ENCODE measurements around the gene DMRT3. TPM values are rescaled to one million over a fixed set of nuclear protein-coding genes. Genes with fewer than 3 reads are reported as not detected.

Gene DMRT3
- total and polyA plus RNA-seq, 2 experiments from 2014 or later: 0.28 TPM; not detected in 1

GRCh38 chr9:976943-977837 lies 735 bp downstream of the DMRT3 start:
- DNase-seq (ENCODE audit: low spot score): no peak
- Histone ChIP-seq H3K36me3 (replicated peaks; ENCODE audit: insufficient read depth, low read depth) (no peaks in the 10 kb centered on the region), H3K4me1 (ENCODE audit: insufficient read depth) (peaks cover 17% of the 10 kb centered on the region), H3K9me3 (ENCODE audit: low read depth) (no peaks in the 10 kb centered on the region), H2AFZ (peak overlapping the region; percentile 56), H3K4me2 (peak overlapping the region; percentile 78), H4K20me1 (ENCODE audit: insufficient read depth, poor library complexity, severe bottlenecking) (no peaks in the 10 kb centered on the region), H3K79me2 (no peaks in the 10 kb centered on the region), H3K4me3 (no peak overlapping the region), H3K27ac (no peak overlapping the region), H3K9me2 (replicated peaks; ENCODE audit: insufficient read depth) (no peaks in the 10 kb centered on the region), H3K27me3 (peaks cover 98% of the 10 kb centered on the region)
- TF ChIP-seq EZH2phosphoT487 (IDR thresholded peaks at IDR 0.05; ENCODE audit: low read depth, severe bottlenecking, unreplicated experiment) (peak; percentile 35), CTCF (IDR thresholded peaks at IDR 0.05; ENCODE audit: poor library complexity) (no peak), EZH2 (IDR thresholded peaks at IDR 0.05; ENCODE audit: borderline replicate concordance) (no peak)
- 2% methylated on average over 92 of the region's 92 CpGs for WGBS (ENCODE audit: low lambda C conversion rate, missing lambda C conversion rate)

- peaks cover 98% of the 10 kb centered on the region for H3K27me3 ChIP-seq
- H3K79me2 ChIP-seq: no peaks in the 10 kb centered on the region
- H3K36me3 ChIP-seq (replicated peaks; ENCODE audit: insufficient read depth, low read depth): no peaks in the 10 kb centered on the region
- TF ChIP-seq EZH2 (IDR thresholded peaks at IDR 0.05; ENCODE audit: borderline replicate concordance): no peak
- TF ChIP-seq CTCF (IDR thresholded peaks at IDR 0.05; ENCODE audit: poor library complexity): no peak
- TF ChIP-seq EZH2phosphoT487 (IDR thresholded peaks at IDR 0.05; ENCODE audit: low read depth, severe bottlenecking, unreplicated experiment): no peak
- H3K27ac ChIP-seq: no peak overlapping the region
- H3K4me1 ChIP-seq (ENCODE audit: insufficient read depth): peaks cover 9% of the 10 kb centered on the region
- WGBS (ENCODE audit: low lambda C conversion rate, missing lambda C conversion rate): 38% methylated on average over 19 of the region's 19 CpGs
- H3K9me3 ChIP-seq (ENCODE audit: low read depth): no peaks in the 10 kb centered on the region
- H3K4me3 ChIP-seq: no peak overlapping the region
- H3K9me2 ChIP-seq (replicated peaks; ENCODE audit: insufficient read depth): no peaks in the 10 kb centered on the region
- H4K20me1 ChIP-seq (ENCODE audit: insufficient read depth, poor library complexity, severe bottlenecking): no peaks in the 10 kb centered on the region
- no peak overlapping the region for H2AFZ ChIP-seq
- no peak overlapping the region for H3K4me2 ChIP-seq
- no peak for DNase-seq (ENCODE audit: low spot score)
Observed at GRCh38 chr9:977838-978830, 1.7 kb downstream of the DMRT3 start.

DNA sequence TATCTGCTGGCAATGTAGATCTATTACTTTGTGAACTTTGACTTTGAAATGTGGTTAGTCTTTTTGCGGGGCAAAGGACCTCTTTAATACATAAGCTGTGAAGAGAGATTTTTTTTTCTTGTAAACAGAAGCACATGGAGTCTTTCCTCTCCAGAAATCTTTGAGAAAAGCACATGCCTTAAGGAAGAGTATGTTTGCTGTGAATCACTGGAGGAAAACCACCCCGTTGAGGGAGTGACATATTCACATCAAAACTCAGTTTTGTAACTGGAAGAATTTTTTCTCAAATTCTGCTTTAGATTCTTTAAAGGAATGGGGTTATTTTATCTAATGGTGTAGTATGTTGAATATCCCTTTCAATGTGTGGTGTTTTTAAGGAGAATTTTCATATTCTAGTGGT lies 3.5 kb downstream of the DMRT3 start:
- no peak overlapping the region for H3K27ac ChIP-seq
- no peaks in the 10 kb centered on the region for H3K9me3 ChIP-seq (ENCODE audit: low read depth)
- WGBS (ENCODE audit: low lambda C conversion rate, missing lambda C conversion rate): 40% methylated on average over 2 of the region's 2 CpGs
- no peaks in the 10 kb centered on the region for H3K9me2 ChIP-seq (replicated peaks; ENCODE audit: insufficient read depth)
- no peak overlapping the region for H2AFZ ChIP-seq
- H3K27me3 ChIP-seq: peaks cover 98% of the 10 kb centered on the region
- no peaks in the 10 kb centered on the region for H3K79me2 ChIP-seq
- no peak for DNase-seq (ENCODE audit: low spot score)
- H3K4me3 ChIP-seq: no peak overlapping the region
- H4K20me1 ChIP-seq (ENCODE audit: insufficient read depth, poor library complexity, severe bottlenecking): no peaks in the 10 kb centered on the region
- peaks cover 9% of the 10 kb centered on the region for H3K4me1 ChIP-seq (ENCODE audit: insufficient read depth)
- H3K4me2 ChIP-seq: no peak overlapping the region
- H3K36me3 ChIP-seq (replicated peaks; ENCODE audit: insufficient read depth, low read depth): no peaks in the 10 kb centered on the region
- TF ChIP-seq CTCF (IDR thresholded peaks at IDR 0.05; ENCODE audit: poor library complexity) (no peak), EZH2 (IDR thresholded peaks at IDR 0.05; ENCODE audit: borderline replicate concordance) (no peak), EZH2phosphoT487 (IDR thresholded peaks at IDR 0.05; ENCODE audit: low read depth, severe bottlenecking, unreplicated experiment) (no peak)
